Neural progenitor cell (in vitro differentiated cells): ENCODE measurements around the gene DBI. TPM values are rescaled to one million over a fixed set of nuclear protein-coding genes. Genes with fewer than 3 reads are reported as not detected.

Experiments used
- DNase-seq: peaks from one replicate; pipeline ENCODE4 v3.0.0-alpha.2; 2016; ENCODE audit warnings: low spot score
- H2AFZ ChIP-seq: fragments of 200-600 bp; sonication (generic); replicated peaks from 2 replicates; pipeline ENCODE4 v1.6.1; 2016; ENCODE audit warnings: antibody characterized with exemption
- H3F3A ChIP-seq: fragments of 200-600 bp; sonication (generic); 2 replicates; pipeline ENCODE4 v1.6.1; 2016; ENCODE audit warnings: antibody characterized with exemption, low read depth
- H3K27ac ChIP-seq: fragments of 200-600 bp; sonication (generic); 2 replicates; pipeline ENCODE4 v1.5.1; 2016; ENCODE audit warnings: mild to moderate bottlenecking
- H3K27me3 ChIP-seq: fragments of 200-600 bp; sonication (generic); 2 replicates; pipeline ENCODE4 v1.6.1; 2016; ENCODE audit warnings: mild to moderate bottlenecking, moderate library complexity
- H3K36me3 ChIP-seq: fragments of 200-600 bp; sonication (generic); 2 replicates; pipeline ENCODE4 v1.5.1; 2016
- H3K4me1 ChIP-seq: fragments of 200-600 bp; sonication (generic); 2 replicates; pipeline ENCODE4 v1.6.1; 2016; ENCODE audit warnings: mixed run types
- H3K4me2 ChIP-seq: fragments of 200-600 bp; sonication (generic); 2 replicates; pipeline ENCODE4 v1.6.1; 2016
- H3K4me3 ChIP-seq: fragments of 200-600 bp; sonication (generic); 2 replicates; pipeline ENCODE4 v1.5.1; 2016
- H3K79me2 ChIP-seq: fragments of 200-600 bp; sonication (generic); 2 replicates; pipeline ENCODE4 v1.6.1; 2016; ENCODE audit warnings: low read depth
- H3K9ac ChIP-seq: fragments of 200-600 bp; sonication (generic); 2 replicates; pipeline ENCODE4 v1.6.1; 2016
- H3K9me3 ChIP-seq: fragments of 200-600 bp; sonication (generic); 2 replicates; pipeline ENCODE4 v1.5.1; 2016; ENCODE audit warnings: low read depth
- H4K20me1 ChIP-seq: fragments of 200-600 bp; sonication (generic); 2 replicates; pipeline ENCODE4 v1.6.1; 2016; ENCODE audit warnings: low read depth
- H3K27ac Mint-ChIP-seq: 3 replicates; pipeline ENCODE4 v1.8.0; 2021; ENCODE audit warnings: mixed read lengths
- H3K27me3 Mint-ChIP-seq: 2 replicates; pipeline ENCODE4 v1.8.0; 2022; ENCODE audit warnings: low read depth, mild to moderate bottlenecking, inconsistent platforms, moderate library complexity, mixed read lengths; ENCODE audit not compliant: insufficient read depth
- H3K36me3 Mint-ChIP-seq: 3 replicates; pipeline ENCODE4 v1.8.0; 2021; ENCODE audit warnings: mixed read lengths
- H3K4me1 Mint-ChIP-seq: 3 replicates; pipeline ENCODE4 v1.8.0; 2021; ENCODE audit warnings: mixed read lengths
- H3K4me3 Mint-ChIP-seq: 3 replicates; pipeline ENCODE4 v1.8.0; 2021; ENCODE audit warnings: mild to moderate bottlenecking, moderate library complexity, mixed read lengths
- H3K9me3 Mint-ChIP-seq: 3 replicates; pipeline ENCODE4 v1.8.0; 2020; ENCODE audit warnings: mixed read lengths
- EZH2 ChIP-seq: fragments of 200-600 bp; sonication (generic); IDR thresholded peaks from 2 replicates; pipeline ENCODE4 v1.6.1; 2017; ENCODE audit warnings: antibody characterized with exemption, mild to moderate bottlenecking, moderate library complexity
- EZH2phosphoT487 ChIP-seq: fragments of 200-600 bp; sonication (generic); IDR thresholded peaks from 2 replicates; pipeline ENCODE4 v1.6.1; 2017; ENCODE audit warnings: antibody characterized with exemption
- total RNA-seq: library from RNA; depleted of rRNA; stranded (reverse); fragments of >200 nt; gene quantifications from 2 replicates; pipeline ENCODE4 v1.2.3, GENCODE V29; 2015; ENCODE audit warnings: low replicate concordance
- TF ChIP-seq, protein P1 (sequence below): fragments of 200-600 bp; sonication (generic); IDR thresholded peaks from 2 replicates; pipeline ENCODE4 v1.5.1; 2017; ENCODE audit warnings: antibody characterized with exemption, mild to moderate bottlenecking

DBI gene
- total RNA-seq, 1 donor from 2014 or later: 238 TPM

DNA sequence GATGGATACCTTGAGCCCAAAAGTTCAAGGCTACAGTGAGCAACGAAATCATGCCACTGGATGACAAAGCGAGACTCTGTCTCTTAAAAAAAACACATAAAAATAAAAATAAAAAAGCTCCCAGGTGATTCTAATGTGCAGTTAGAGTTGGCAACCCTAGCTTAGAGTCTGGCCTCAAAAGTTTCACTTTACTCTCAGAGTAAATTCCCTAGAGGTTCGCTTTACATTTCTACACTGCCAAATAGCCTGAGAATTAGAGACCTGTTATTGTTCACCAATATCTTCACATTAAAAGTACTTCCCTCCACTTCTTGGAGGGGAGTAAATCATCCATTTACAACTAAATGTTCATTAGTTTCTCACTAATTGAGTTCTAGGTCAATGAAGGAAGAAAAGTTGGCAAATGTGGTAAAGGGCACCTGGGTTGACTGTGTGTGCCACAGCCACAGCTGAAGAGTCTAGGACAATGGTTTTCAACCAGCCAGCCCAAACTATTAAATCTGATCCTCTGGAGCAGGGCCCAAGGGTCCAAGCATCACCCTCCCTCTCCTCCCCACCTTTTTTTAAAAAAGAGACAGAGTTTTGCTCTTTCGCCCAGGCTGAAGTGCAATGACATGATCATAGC is 49.6 kb downstream of the DBI start:
- H3K27me3 ChIP-seq: no peaks in the 10 kb centered on the region
- H3F3A ChIP-seq: no peaks in the 10 kb centered on the region
- Mint-ChIP-seq H3K27me3 (peaks cover 3% of the 10 kb centered on the region), H3K4me1 (no peaks in the 10 kb centered on the region), H3K9me3 (peaks cover 13% of the 10 kb centered on the region), H3K4me3 (no peak overlapping the region), H3K27ac (no peak overlapping the region), H3K36me3 (no peaks in the 10 kb centered on the region)
- H4K20me1 ChIP-seq: no peaks in the 10 kb centered on the region
- no peak overlapping the region for H2AFZ ChIP-seq
- TF ChIP-seq, protein P1, sequence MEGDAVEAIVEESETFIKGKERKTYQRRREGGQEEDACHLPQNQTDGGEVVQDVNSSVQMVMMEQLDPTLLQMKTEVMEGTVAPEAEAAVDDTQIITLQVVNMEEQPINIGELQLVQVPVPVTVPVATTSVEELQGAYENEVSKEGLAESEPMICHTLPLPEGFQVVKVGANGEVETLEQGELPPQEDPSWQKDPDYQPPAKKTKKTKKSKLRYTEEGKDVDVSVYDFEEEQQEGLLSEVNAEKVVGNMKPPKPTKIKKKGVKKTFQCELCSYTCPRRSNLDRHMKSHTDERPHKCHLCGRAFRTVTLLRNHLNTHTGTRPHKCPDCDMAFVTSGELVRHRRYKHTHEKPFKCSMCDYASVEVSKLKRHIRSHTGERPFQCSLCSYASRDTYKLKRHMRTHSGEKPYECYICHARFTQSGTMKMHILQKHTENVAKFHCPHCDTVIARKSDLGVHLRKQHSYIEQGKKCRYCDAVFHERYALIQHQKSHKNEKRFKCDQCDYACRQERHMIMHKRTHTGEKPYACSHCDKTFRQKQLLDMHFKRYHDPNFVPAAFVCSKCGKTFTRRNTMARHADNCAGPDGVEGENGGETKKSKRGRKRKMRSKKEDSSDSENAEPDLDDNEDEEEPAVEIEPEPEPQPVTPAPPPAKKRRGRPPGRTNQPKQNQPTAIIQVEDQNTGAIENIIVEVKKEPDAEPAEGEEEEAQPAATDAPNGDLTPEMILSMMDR: no peak
- TF ChIP-seq EZH2: no peak
- no peak for TF ChIP-seq EZH2phosphoT487
- no peak for DNase-seq
- no peaks in the 10 kb centered on the region for H3K4me1 ChIP-seq
- H3K9me3 ChIP-seq: no peaks in the 10 kb centered on the region
- no peak overlapping the region for H3K4me2 ChIP-seq
- no peaks in the 10 kb centered on the region for H3K79me2 ChIP-seq
- no peak overlapping the region for H3K27ac ChIP-seq
- H3K9ac ChIP-seq: no peak overlapping the region
- no peak overlapping the region for H3K4me3 ChIP-seq
- no peaks in the 10 kb centered on the region for H3K36me3 ChIP-seq

DNA sequence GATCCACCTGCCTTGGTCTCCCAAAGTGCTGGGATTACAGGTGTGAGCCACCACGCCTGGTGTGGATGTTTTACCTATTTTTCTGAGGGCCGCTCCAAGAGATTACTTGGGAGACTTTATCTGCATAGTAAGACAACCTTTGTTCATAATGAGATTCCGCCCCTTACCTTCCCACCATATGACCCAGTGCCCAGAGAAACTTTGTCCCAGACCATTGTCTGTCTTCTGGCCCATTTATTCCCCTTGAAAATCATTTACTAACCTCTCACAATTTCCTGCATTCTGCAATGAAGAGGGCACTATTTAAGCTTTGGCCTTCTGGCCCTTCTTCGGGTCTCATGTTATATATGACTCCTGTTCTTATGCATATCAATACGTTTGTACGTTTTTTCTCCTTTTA is 51.1 kb downstream of the DBI start:
- Histone ChIP-seq H3K9me3 (no peaks in the 10 kb centered on the region), H3K9ac (no peak overlapping the region), H3K27ac (no peak overlapping the region), H3K4me3 (no peak overlapping the region), H4K20me1 (no peaks in the 10 kb centered on the region), H3K4me1 (no peaks in the 10 kb centered on the region), H2AFZ (no peak overlapping the region), H3K79me2 (no peaks in the 10 kb centered on the region), H3K4me2 (no peak overlapping the region), H3F3A (no peaks in the 10 kb centered on the region), H3K27me3 (no peaks in the 10 kb centered on the region), H3K36me3 (no peaks in the 10 kb centered on the region)
- Mint-ChIP-seq H3K36me3 (peaks cover 2% of the 10 kb centered on the region), H3K27ac (no peak overlapping the region), H3K9me3 (peaks cover 20% of the 10 kb centered on the region), H3K4me1 (peaks cover 2% of the 10 kb centered on the region), H3K27me3 (peaks cover 3% of the 10 kb centered on the region), H3K4me3 (no peak overlapping the region)
- no peak for DNase-seq
- TF ChIP-seq, protein P1: no peak

DNA sequence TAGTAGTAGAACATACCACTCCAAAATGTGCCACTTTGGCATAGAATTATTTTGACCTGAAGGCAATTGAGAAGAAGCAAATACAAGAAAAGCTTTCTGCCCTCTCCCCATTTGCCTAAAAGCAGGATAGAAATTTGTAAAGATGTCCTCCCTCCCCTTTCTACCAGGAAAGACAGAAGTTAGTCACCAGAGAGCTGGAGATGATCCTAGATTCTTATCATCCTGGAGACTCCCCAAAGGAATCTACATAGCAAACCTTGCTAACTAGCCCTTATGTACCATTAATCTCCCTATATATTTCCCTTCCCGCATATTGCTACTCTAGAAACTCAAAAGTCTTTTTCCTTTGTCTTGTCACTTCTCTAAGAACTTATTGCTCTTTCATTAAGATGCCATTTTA is 52.3 kb downstream of the DBI start:
- Histone ChIP-seq H3K4me1 (no peaks in the 10 kb centered on the region), H3K4me3 (no peak overlapping the region), H3K27me3 (no peaks in the 10 kb centered on the region), H3F3A (no peaks in the 10 kb centered on the region), H3K4me2 (no peak overlapping the region), H3K79me2 (no peaks in the 10 kb centered on the region), H3K9me3 (no peaks in the 10 kb centered on the region), H2AFZ (no peak overlapping the region), H3K27ac (no peak overlapping the region), H3K9ac (no peak overlapping the region), H3K36me3 (no peaks in the 10 kb centered on the region), H4K20me1 (no peaks in the 10 kb centered on the region)
- DNase-seq: no peak
- Mint-ChIP-seq H3K36me3 (peaks cover 2% of the 10 kb centered on the region), H3K4me1 (peaks cover 6% of the 10 kb centered on the region), H3K4me3 (no peak overlapping the region), H3K27ac (no peak overlapping the region), H3K9me3 (peaks cover 16% of the 10 kb centered on the region), H3K27me3 (peaks cover 3% of the 10 kb centered on the region)
- TF ChIP-seq EZH2 (no peak), EZH2phosphoT487 (no peak)
- TF ChIP-seq, protein P1: no peak
